Bronchial epithelial cell (primary cell): Measurements from ENCODE around the gene FBN2. TPM values are rescaled to one million over a fixed set of nuclear protein-coding genes. Genes with fewer than 3 reads are reported as not detected.

Experiments
- DNase-seq: peaks from one replicate; pipeline ENCODE4 v3.0.0-alpha.2; 2010; ENCODE audit warnings: low read depth
- FAIRE-seq: peaks from 2 replicates; lab custom pipeline; 2011; peaks lifted over from hg19 to GRCh38; lab: Jason Lieb, UNC
- H3K27me3 ChIP-seq: 2 replicates; pipeline ENCODE4 v1.5.1; 2011; ENCODE audit warnings: low read length; ENCODE audit not compliant: control insufficient read depth, insufficient read depth
- H3K36me3 ChIP-seq: 2 replicates; pipeline ENCODE4 v1.5.1; 2011; ENCODE audit warnings: low read length; ENCODE audit not compliant: control insufficient read depth, insufficient read depth
- H3K4me3 ChIP-seq: 2 replicates; pipeline ENCODE4 v1.5.1; 2011; ENCODE audit warnings: mild to moderate bottlenecking, low read depth, low read length, control low read depth
- CTCF ChIP-seq: IDR thresholded peaks from 2 replicates; pipeline ENCODE4 v1.5.1; 2011; ENCODE audit warnings: mild to moderate bottlenecking, moderate library complexity, low read length, control low read depth, inconsistent platforms; ENCODE audit not compliant: insufficient read depth, severe bottlenecking
- total RNA-seq: library from RNA; depleted of rRNA; stranded (reverse); fragments of >200 nt; gene quantifications from 2 replicates; pipeline ENCODE4 v1.2.1, GENCODE V29; 2014

FBN2 gene
- total RNA-seq, 1 donor from 2014 or later: 49.0 TPM

GRCh38 chr5:128350705-128351104 is 187.3 kb downstream of the FBN2 start:
- Histone ChIP-seq H3K4me3 (no peak overlapping the region), H3K36me3 (no peaks in the 10 kb centered on the region), H3K27me3 (no peaks in the 10 kb centered on the region)
- FAIRE-seq (no peak), DNase-seq (no peak)
- TF ChIP-seq CTCF: no peak

GRCh38 chr5:128349044-128349858 is 188.8 kb downstream of the FBN2 start:
- no peak for FAIRE-seq
- Histone ChIP-seq H3K36me3 (no peaks in the 10 kb centered on the region), H3K27me3 (no peaks in the 10 kb centered on the region), H3K4me3 (no peak overlapping the region)
- TF ChIP-seq CTCF: no peak
- peak; percentile 96 for DNase-seq

GRCh38 chr5:128346038-128346437 is 192.0 kb downstream of the FBN2 start:
- DNase-seq: no peak
- no peak for TF ChIP-seq CTCF
- no peak overlapping the region for H3K4me3 ChIP-seq
- no peaks in the 10 kb centered on the region for H3K27me3 ChIP-seq
- H3K36me3 ChIP-seq: no peaks in the 10 kb centered on the region
- FAIRE-seq: no peak

- Histone ChIP-seq H3K36me3 (no peaks in the 10 kb centered on the region), H3K4me3 (no peak overlapping the region), H3K27me3 (no peaks in the 10 kb centered on the region)
- FAIRE-seq: no peak
- no peak for TF ChIP-seq CTCF
- DNase-seq: no peak
These were observed 192.8 kb downstream of the FBN2 start for GRCh38 chr5:128345247-128345646.

GRCh38 chr5:128343168-128343567 is 194.9 kb downstream of the FBN2 start:
- TF ChIP-seq CTCF: no peak
- no peaks in the 10 kb centered on the region for H3K36me3 ChIP-seq
- H3K27me3 ChIP-seq: no peaks in the 10 kb centered on the region
- no peak for FAIRE-seq
- H3K4me3 ChIP-seq: no peak overlapping the region
- no peak for DNase-seq
